CD4-positive, alpha-beta T cell treated with Interleukin-1 beta for 1 hour (primary cell): ENCODE measurements around the gene DIP2A.

Experiments used
- DNase-seq, 2 donors: peaks; one replicate each; pipeline ENCODE4 v3.0.0-alpha.2; 2020 to 2022

DIP2A gene

DNA sequence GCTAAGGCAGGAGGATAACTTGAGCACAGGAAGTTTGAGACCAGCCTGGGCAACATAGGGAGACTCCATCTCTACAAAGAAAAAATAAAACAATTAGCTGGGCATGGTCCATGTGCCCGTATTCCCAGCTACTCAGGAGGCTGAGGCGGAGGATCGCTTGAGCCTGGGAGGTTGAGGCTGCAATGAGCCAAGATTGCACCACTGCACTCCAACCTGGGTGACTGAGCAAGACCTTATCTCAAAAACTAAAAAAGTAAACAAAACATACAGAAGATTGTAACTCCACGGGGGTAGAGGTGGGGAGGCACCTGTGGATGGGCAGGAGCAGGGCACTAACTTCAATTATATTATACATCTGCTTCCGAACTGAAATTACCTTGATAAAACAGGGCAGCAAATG, 141.6 kb downstream of the DIP2A start:
- DNase-seq: no peak

DNA sequence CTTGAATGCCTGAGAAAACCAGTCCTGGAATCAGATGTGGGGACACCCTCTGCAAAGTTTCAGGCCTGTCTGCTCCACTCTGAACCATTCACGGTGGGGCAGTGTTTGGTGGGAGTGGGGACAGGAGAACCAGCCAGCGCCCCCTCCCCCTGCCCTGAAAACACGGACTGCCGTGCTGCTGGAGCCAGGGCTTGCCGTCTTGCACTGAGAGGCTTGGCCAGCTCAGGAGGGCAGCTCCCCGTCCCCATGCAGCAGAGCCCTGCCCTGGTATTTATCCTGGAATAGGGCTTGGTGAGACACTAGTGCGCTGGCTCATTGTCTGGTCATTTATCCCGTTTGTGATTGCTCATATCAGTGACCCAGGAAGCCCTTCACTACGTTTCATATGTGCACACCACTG, 142.3 kb downstream of the DIP2A start:
- no peak for DNase-seq

DNA sequence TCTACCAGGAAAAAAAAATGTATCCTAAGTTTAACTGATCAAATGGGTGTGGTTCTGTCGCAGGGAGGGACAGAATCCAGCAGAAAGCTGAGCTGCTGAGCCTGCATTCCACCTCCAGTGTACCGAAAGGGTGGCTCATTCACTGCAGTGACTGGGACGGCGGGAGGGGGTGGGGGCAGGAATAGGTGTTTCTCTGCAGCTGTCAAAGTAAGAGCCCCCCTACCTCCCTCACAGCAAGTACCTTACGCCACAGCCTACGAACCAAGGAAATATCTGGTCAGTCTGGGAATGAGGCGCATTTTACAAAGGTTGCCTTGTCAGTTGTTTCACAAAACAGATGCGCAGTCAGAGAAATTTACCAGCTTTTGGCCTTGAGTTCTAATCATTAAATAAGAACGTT, 144.5 kb downstream of the DIP2A start:
- DNase-seq: no peak

DNA sequence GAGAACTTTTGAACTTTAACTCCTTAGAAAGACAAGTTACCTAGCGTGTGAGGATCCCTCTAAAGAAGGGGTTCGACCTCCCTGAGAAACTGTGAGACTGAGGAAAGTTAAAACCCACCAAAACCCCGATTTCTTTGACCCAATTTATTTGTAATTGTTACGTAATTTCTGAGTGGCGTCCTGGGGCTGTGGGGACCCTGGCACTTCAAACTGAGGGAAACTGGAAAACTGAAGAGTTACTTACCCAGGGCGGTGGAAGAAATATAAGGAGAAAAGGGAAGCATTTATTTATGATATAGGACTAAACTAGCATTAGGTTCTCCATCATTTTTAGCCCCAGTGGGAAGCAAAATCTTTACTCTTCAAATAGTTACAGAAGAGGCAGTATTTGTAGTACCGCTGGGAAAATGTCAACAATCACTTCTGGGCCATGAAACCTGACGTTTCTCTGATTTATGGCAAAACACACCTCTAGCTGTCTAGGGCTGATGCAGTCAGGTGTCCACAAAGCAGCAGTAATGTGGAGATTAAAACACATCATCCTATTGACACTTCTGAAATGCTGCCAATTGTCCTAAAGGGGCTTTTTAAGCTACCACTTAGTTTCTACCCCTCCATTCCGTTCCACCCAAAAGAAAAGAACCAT, 145.8 kb downstream of the DIP2A start:
- no peak for DNase-seq

DNA sequence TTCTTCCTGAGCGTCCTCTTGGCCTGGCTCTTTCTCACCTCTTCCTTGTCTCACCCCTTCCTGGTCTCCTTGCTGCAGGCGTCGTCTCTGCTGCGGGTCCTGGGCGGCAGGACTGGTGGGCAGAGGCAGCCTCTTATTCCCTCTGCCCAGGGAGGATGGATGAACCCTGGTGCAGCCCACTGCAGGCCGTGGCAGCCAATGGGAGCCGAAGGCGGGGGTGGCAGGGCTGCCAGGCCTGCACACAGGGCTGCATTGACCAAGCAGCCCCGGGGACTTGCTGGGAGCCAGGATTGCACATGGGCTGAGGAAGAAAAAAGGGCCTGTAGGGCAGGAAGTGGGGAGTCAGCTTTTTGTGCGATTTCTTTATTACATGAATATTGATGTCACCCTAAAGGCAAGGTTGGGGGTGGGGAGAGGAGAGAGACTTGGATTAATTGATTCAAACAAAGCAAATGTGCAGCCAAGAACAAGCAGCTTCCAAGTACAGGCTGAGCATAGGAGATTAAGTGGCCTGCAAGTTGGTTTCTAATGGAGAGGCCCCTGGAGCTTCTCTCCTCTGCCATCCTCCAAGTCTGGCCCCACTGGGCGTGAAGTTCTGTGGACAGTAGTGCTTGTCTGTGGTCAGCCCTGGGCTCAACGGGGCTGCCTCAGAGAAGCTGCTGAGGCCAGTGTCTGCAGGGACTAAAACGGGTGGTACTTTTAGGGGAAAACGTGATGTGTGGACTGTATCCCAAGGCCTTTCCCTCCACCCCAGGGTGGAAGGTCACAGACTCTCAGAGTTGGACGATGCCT, 146.5 kb downstream of the DIP2A start, which contains the start of gene S100B:
Gene S100B (minus strand): TSS at position 108 of the 792 bp plus-strand sequence. CDS start 2,667 bp downstream, outside the sequence.
- no peak for DNase-seq

DNA sequence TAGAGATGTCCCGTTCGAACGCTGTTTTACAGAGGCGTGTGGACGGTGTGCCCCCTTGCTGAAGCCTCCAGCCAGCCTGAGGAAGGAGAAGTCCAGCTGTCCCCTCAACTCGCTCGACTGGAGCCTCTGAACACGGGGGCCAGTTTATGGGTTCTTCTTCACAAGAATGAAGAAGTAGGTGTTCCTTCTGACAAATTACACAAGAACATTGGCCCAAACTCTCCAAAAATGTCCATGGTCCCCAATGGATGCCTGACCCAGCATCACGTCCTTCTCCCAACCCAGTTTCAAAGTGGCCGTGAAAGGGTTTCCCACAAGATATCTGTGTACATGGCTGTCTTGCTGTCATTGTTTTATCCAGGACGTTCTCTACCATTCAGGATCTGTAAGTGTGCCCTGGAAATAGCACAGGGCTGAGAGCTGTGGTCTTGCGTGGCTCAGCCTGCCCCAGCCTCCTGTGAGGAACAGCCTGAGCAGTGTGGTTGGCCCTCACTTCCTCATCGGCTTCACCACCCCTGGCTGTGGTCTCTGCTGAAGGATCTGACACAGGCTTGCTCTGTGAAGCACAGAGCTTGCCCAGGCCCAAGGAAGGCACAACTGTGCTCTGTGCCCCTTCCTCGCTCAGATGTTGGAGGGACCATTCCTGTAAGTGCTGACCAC, 147.2 kb downstream of the DIP2A start:
- DNase-seq: peak; percentile 52 to 70

DNA sequence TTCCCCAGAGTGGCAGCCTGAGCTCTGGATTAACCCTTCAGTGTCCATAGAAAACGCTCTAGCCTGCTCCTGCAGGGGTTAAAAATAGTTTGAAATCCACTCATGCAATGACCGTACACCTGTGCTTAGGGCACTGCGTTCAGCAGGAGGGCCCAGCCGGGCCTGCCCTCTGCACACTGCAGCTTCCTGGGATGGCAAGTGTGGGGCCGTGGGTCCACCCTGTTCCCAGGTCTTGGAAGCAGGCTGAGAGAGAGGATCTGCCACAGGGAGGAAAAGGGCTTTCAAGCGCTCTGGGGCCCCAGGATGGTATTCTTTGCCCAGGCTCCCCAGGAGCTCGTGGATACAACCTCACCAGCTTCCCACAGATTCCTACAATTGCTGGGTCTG, 147.7 kb downstream of the DIP2A start:
- no peak for DNase-seq

DNA sequence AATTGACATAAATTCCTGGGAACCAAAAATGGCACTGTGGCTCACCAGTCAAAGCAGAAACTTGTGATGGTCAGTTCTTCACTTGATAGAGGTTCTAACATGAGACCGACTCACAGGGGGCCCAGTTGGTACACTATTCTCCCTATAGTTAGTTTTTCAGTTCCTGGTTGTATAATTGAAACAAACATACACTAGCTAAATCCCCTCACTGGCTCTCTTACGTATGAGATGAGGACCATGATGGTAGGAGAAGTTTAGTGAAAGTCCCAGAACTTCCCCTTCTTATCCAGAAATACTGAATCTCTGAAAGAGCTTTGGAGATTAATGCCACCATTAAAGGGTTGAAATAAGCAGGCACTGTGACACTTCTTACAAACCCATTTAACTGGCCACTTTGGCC, 148.9 kb downstream of the DIP2A start:
- no peak for DNase-seq

DNA sequence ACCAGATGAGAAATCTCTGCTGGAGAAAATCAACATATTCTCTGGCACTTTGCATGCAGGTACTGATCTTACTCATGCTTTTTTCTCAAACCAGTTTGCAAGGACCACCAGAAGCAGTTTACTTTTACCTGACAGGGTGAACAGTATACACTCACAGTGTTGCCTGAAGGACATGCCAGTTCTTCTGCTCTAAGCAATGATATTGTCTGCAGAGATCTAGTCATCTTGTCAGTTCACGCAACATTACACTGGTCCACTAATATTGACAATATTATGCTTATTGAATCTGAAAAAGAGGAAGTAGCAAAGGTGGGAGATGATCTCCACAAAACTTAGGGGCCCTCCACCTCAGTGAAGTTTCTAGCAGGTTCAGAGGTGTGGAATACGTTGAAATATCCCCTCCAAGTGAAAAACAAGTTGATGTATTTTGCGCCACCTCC, 150.0 kb downstream of the DIP2A start:
- no peak for DNase-seq

DNA sequence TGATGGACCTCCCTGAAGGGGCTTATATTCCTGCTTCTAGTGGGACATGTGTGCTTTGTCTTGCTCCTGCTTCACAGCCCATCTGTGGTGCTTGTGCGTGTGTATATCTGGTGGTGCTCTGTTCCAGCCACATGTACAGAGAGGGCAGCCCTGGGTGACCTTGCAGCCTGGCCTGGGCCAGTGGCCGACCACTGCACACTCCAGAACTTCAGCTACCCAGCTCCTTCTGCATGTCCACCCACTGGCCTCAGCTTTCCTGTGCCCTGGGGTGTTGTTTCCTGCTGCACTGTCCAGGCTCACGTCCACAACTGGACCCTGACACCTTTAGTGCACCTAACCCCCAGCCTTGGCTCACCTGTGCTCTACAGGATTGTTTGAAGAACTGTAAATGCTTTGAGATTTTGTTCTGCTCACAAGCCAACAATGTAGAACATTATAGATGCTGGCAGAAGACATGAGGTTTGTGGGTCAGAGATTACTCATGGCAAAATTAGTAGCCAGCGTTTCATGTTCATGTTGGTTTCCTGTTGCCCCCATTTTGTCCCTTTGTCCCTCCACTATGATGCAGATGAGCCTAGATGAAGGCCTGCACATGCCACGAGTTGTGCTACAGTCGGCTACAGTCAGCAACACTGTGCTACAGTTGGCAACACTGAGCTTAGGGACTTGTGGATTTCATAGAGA, 151.5 kb downstream of the DIP2A start:
- no peak for DNase-seq

DNA sequence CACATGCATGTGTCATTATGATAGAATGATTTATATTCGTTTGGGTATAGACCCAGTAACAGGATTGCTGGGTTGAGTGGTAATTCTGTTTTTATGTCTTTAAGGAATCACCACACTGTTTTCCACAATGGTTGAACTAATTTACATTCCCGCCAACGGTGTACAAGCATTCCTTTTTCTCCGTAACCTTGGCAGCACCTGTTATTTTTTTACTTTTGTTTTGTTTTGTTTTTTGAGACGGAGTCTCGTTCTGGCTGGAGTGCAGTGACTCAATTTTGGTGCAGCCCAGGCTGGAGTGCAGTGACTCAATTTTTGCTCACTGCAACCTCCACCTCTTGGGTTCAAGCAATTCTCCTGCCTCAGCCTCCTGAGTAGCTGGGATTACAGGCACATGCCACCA, 154.7 kb downstream of the DIP2A start:
- no peak for DNase-seq

DNA sequence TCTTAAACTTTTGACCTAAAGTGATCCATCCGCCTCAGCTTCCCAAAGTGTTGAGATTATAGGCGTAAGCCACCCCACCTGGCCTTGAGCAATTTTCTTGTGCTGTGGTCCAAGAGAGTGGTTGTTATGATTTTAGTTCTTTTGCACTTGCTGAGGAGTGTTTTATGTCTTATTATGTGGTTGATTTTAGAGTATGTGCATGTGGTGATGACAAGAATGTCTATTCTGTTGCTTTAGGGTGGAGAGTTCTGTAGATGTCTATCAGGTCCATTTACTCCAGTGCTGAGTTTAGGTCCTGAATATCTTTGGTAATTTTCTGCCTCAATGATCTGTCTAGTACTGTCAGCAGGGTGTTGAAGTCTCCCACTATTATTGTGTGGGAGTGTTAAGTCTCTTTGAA, 157.4 kb downstream of the DIP2A start:
- DNase-seq: no peak

DNA sequence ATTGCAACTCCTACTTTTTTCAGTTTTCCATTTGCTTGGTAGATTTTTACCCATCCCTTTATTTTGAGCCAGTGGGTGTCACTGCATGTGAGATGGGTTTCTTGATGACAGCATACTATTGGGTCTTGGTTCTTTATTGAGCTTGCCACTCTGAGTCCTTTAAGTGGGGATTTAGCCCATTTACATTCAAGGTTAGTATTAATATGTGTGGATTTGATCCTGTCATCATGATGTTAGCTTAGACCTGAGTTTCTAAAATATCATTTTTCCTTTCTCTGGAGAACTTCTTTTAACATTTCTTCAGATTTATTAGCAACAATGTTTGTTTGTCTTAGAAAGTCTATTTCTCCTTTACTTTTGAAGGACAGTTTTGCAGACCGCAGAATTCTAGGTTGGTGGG, 158.0 kb downstream of the DIP2A start:
- DNase-seq: no peak

DNA sequence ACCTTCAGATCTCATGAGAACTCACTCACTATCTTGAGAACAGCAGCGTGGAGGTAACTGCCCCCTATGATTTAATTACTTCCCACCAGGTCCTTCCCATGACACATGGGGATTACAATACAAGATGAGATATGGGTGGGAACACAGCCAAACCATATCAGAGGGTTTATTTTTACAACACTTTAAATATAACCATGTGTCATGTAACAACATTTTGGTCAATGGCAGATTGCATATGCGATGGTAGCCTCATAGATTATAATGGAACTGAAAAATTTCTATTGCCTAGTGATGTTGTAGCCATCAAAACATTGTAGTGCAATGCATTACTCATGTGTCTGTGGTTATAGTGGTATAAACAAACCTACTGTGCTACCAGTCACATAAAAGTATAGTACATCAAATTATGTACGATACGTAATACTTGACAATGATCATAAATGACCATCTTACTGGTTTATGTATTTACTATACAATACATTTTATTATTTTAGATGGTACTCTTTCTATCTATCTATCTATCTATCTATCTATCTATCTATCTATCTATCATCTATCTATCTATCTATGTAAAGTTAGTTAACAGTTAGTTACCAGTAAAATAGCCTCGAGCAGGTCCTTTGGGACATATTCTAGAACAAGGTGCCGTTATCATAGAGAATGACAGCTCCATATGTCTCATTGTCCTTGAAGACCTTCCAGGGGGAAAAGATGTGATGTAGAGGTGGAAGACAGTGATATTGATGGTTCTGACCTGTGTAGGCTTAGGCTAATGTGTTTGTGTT, 158.8 kb downstream of the DIP2A start:
- DNase-seq: no peak

DNA sequence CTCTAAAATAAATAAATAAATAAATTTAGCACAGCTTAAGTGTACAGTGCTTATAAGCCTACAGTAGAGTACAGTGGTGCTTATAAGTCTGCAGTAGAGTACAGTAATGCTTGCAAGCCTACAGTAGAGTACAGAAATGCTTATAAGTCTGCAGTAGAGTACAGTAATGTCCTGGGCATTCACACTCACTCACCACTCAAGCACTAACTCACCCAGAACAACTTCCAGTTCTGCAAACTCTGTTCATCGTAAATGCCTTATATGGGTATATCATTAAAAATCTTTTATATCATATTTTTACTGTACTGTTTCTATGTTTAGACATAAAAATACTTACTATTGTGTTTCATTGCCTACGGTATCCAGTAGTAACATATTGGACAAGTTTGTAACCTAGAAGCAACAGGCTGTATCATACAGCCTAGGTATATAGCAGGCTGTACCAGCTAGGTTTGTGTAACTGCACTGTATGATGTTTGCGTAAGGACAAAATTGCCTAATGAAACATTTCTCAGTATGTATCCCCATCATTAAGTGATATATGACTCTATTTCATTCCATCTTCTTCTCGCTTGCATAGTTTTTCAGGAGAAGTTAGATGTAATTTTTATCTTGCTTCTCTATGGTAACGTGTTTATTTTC, 160.2 kb downstream of the DIP2A start:
- DNase-seq: no peak
